Mesodermal cell (in vitro differentiated cells): ENCODE measurements around the gene MAPKBP1.

ENCODE experiments used
- H3K27ac ChIP-seq: 2 replicates; pipeline ENCODE4 v1.7.0; 2013; ENCODE audit warnings: mild to moderate bottlenecking, low read depth, low read length, moderate library complexity; ENCODE audit not compliant: severe bottlenecking
- H3K36me3 ChIP-seq: 2 replicates; pipeline ENCODE4 v1.7.1; 2013; ENCODE audit warnings: mild to moderate bottlenecking, low read length, moderate library complexity; ENCODE audit not compliant: control insufficient read depth, insufficient read depth
- H3K4me1 ChIP-seq: one replicate; pipeline ENCODE4 v1.7.1; 2013; ENCODE audit warnings: mild to moderate bottlenecking, low read length; ENCODE audit not compliant: insufficient read depth, control insufficient read depth, poor library complexity, severe bottlenecking
- H3K4me3 ChIP-seq: 2 replicates; pipeline ENCODE4 v1.7.0; 2013; ENCODE audit warnings: low read length, control low read depth, mild to moderate bottlenecking; ENCODE audit not compliant: insufficient read depth, poor library complexity, severe bottlenecking; ENCODE audit errors: extremely low read depth
- H3K9me3 ChIP-seq: 2 replicates; pipeline ENCODE4 v1.7.1; 2013; ENCODE audit warnings: mild to moderate bottlenecking, low read length, moderate library complexity; ENCODE audit not compliant: control insufficient read depth
- WGBS, 2 experiments: methylation state at CpG; one replicate each; pipeline ENCODE4 v1.1.5; 2013; ENCODE audit warnings: missing lambda C conversion rate in 2 of 2; ENCODE audit not compliant: insufficient coverage in 2 of 2; 5-methylcytosine and 5-hydroxymethylcytosine counted together

MAPKBP1 gene

DNA sequence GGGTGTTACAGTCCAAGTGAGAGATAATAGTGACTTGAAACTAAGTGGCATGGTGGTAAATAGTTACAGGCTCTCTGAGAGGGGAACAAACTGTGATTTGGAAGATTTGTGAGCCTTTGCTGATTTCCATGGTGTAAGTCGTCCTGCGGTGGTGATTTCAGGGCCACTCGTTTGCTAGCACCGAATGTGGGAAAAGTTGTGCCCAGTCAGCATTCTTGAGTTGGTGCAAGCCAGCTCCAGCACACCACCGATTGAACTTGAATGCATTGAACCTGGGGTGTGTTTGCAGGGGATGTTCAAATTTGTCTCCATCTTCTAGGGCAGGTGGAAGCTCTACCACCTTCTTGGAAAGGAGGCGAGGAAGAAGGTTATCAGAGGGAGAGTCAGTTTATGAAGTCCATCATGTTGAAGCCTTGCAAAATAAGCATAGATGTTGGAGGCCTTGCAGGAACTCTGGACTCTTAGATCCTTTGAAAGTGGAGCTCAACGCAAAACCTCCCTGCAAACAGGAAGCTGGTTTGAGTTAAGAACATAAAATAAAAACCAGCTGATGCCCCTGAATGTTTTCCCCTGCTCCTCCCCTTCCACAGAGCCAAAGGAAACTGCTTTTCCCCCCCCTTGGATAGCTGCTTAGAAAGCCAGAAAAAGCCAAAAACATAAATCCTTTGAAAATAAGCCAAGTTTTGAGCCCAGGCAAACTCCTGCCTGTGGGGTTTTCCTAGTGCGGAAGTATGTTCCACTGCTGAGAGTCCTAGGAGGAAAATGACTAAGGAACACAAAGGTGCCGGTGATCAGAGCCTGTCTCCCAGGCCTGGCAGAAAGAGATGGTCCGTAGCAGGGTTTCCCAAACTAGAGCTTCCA is 21.9 kb downstream of the MAPKBP1 start:
- 93 to 95% methylated on average over 8 to 10 of the region's 10 CpGs for whole genome bisulfite sequencing, 2 experiments
- Histone ChIP-seq H3K4me1 (peaks cover 54% of the 10 kb centered on the region), H3K9me3 (no peaks in the 10 kb centered on the region), H3K4me3 (no peak overlapping the region), H3K36me3 (peaks cover 11% of the 10 kb centered on the region), H3K27ac (peak overlapping the region; percentile 53)

DNA sequence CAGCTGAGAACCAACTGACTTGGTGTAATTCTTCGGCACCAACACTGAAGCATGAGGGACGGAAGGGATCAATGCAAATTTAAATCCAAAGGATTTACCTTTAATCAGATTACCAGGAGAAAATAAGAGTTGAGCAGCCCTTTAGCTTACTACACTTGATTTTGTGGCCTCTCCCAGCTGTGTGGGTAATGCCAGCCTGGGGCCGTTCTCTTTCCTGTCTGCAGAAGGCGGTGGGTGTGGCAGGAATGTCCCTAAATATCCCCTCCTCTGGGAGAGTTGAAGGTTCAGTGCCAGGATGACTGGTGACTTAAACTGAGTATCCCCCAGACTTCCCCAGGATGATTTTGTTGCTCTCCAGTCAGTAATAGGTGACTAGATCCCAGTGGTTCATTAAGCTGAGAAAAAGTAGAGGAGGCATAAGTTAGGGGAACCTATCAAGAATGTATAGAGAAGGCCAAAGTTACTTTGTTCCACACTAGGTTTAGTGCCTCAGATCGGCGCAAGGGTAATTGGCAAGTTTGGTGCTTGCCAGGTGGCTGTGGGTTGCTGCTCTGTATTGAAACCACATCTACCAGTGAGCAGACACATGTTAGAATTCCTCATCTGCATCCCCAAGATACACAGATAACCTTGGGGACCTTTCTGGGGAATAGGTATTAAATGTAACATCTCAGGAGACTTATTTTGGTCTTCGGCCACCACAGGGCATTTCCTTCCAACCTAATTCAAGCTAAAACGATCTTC is 23.1 kb downstream of the MAPKBP1 start:
- 59 to 100% methylated on average over 2 to 4 of the region's 8 CpGs for WGBS, 2 experiments
- peaks cover 19% of the 10 kb centered on the region for H3K36me3 ChIP-seq
- H3K27ac ChIP-seq: no peak overlapping the region

DNA sequence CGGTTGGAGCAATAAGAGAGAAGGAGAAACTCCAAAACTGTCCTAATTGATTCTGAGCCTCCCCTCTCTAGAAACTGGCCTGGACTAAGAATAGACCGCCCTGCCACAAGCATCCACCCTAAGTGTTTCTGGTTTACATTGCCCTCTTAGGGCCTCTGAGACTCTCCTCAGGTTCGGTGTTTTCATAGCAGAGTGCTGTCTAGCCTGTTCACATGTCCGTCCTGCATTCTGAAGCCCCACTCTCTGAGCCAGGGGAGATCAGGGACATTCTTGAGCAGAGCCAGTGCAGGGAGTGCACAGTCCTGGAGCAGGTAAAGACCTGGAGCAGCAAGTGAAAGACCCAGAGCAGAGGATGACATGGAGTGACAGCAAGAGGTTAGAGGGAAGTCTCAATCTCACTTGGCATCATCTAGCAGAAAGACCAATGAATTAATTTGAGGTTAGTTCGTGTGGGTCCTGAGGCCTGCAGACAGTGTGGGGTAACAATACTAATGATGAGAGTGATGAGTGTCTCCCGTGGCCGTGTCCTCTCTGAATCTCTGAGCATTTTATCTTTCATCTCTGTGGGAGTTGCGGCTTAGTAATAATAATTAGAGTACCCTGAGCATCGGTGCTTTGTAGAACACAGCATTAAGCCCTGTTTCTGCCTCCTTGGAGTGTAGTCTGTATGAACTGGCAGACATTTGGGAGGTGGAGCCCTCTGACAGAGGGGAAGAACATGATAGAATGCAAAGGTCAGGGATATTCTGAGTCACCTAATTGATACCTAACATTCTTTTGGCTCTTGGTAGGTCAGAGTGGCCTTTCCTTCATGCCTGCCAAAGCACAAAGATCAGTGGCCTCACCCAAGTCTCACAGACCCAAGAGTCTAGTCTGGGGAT is 24.6 kb downstream of the MAPKBP1 start:
- H3K4me3 ChIP-seq: no peak overlapping the region
- 91 to 93% methylated on average over 5 to 8 of the region's 9 CpGs for WGBS, 2 experiments
- H3K27ac ChIP-seq: no peak overlapping the region
- H3K9me3 ChIP-seq: no peaks in the 10 kb centered on the region
- H3K36me3 ChIP-seq: peaks cover 15% of the 10 kb centered on the region
- H3K4me1 ChIP-seq: peaks cover 36% of the 10 kb centered on the region

More for the DNA sequence above, 23.1 kb downstream of the MAPKBP1 start:
- H3K9me3 ChIP-seq: no peaks in the 10 kb centered on the region
- no peak overlapping the region for H3K4me3 ChIP-seq
- H3K4me1 ChIP-seq: peaks cover 46% of the 10 kb centered on the region

DNA sequence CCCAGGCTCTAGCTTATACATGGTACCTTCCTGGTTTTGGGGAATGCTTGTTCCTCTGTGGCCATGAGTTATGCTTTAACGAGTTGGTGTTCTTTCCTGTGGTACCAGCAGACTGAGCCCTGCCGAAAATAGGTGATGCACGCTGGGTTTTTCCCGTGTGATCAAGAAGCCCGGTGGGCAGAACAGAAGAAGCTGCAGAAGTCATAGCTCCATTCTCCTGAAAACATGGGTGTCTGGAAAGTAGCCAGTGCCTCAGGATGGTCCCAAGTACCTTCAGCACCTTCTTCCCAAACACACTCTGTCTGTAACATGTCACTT is 25.2 kb downstream of the MAPKBP1 start:
- Histone ChIP-seq H3K36me3 (peaks cover 15% of the 10 kb centered on the region), H3K9me3 (no peaks in the 10 kb centered on the region), H3K4me1 (peaks cover 34% of the 10 kb centered on the region), H3K4me3 (no peak overlapping the region), H3K27ac (no peak overlapping the region)
- WGBS, 2 experiments: 96 to 100% methylated on average over 5 of the region's 5 CpGs

DNA sequence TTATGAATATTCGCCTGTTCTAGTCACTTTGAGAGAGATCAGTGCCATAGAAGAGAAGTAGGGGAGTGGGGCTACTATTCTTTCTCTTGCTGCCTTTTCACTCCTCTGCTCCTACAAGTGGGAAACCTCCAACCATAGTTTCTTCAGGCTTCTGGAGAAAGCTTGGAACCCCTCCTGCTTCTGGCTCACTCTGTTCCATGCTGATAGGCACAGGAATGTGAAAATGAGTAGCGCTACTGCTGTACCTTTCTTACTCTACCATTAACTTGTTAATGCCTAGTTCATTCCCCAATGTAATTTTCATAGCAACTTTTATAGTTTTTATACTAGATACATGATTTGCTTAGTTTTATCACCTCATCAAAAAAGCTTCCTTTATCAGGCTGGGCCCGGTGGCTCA is 26.9 kb downstream of the MAPKBP1 start:
- 89% methylated on average over 1 of the region's 3 CpGs; no CpG with 5 or more reads in 1 of the 2 experiments for WGBS, 2 experiments
- H3K9me3 ChIP-seq: no peaks in the 10 kb centered on the region
- no peak overlapping the region for H3K4me3 ChIP-seq
- no peak overlapping the region for H3K27ac ChIP-seq
- peaks cover 38% of the 10 kb centered on the region for H3K4me1 ChIP-seq
- peaks cover 15% of the 10 kb centered on the region for H3K36me3 ChIP-seq

DNA sequence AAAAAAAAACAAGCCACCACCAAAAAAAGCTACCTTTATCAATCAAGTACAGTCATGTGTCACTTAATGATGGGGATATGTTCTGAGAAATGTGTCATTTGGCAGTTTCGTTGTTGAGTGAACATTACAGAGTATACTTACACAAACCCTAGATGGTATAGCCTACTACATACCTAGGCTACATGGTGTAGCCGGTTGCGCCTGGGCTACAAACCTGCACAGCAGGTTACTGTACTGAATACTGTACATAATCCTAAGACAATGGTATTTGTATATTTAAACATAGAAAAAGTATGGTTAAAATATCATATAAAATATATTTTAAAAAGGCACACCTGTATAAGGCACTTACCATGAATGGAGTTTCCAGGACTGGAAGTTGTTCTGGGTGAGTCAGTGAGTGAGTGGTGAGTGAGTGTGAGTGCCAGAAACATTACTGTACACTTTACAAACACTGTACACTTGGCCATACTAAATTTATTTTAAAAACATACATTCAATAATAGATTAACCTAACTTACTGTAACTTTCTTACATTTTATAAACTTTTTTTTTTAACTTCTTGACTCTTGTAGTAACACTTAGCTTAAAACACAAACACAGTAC is 27.7 kb downstream of the MAPKBP1 start:
- no peaks in the 10 kb centered on the region for H3K9me3 ChIP-seq
- no CpG with 5 or more reads among the region's 3 CpGs for WGBS, 2 experiments
- peaks cover 35% of the 10 kb centered on the region for H3K4me1 ChIP-seq
- H3K36me3 ChIP-seq: peaks cover 15% of the 10 kb centered on the region
- H3K4me3 ChIP-seq: no peak overlapping the region
- H3K27ac ChIP-seq: no peak overlapping the region

DNA sequence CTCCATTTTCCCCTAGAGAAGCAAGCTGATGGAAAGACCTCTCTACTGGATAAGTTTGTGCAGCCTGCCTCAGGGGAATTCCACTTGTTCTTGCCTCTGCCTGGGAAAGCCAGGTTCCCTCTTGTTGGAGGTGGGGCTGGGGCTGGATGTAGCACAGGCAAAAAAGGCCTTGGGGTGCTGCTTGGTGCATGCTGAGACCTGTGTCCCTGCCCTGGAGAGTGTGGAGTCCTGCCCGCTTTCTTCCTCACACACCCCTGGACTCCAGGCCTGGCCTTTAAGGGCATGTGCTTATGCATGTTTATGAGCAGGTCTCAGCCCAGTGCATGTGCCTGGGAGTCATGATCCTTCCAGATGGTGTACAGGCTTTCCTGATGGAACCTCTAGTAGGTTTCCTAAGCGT is 30.1 kb downstream of the MAPKBP1 start:
- no peaks in the 10 kb centered on the region for H3K9me3 ChIP-seq
- 80 to 94% methylated on average over 2 of the region's 2 CpGs for WGBS, 2 experiments
- peaks cover 18% of the 10 kb centered on the region for H3K36me3 ChIP-seq
- peaks cover 29% of the 10 kb centered on the region for H3K4me1 ChIP-seq
- no peak overlapping the region for H3K4me3 ChIP-seq
- no peak overlapping the region for H3K27ac ChIP-seq

DNA sequence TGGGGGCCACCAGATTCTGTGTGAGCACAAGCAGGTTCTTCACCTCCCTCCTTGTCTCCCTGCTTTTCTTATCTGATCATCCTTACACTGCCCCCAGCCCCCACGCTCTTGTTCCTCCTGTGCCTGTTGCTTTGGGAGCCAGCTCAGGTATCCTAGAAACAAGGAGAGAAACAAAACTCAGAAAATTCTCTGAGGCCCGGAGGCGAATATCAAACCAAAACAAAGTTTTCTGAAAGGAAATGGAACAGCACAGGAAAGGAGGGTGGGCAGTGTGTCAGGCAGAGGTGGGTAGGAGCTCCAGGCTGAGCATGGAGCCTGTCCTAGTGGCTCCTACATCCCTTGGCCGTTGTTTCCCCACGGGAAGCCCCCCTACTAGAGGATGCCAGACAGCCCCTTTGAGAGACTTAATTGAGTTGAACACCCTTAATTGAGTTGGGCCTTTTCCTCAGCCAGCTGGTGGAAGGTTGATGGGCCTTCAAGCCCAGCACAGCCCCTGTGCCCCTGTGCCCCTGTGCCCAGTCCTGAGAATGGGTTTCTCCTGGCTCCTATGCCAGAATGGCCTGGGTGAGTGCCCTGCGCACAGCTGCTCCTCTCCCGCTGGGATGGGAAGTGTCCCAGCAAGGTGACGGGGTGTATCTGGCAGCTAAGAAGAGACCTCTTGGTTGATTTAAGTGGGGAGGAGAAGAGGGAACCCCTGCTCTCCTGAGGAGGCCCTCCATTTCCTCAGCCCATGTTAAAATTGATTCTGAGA is 30.8 kb downstream of the MAPKBP1 start:
- H3K9me3 ChIP-seq: no peaks in the 10 kb centered on the region
- peaks cover 18% of the 10 kb centered on the region for H3K36me3 ChIP-seq
- no peak overlapping the region for H3K4me3 ChIP-seq
- H3K27ac ChIP-seq: no peak overlapping the region
- H3K4me1 ChIP-seq: peaks cover 29% of the 10 kb centered on the region
- WGBS, 2 experiments: 96 to 97% methylated on average over 6 of the region's 8 CpGs

DNA sequence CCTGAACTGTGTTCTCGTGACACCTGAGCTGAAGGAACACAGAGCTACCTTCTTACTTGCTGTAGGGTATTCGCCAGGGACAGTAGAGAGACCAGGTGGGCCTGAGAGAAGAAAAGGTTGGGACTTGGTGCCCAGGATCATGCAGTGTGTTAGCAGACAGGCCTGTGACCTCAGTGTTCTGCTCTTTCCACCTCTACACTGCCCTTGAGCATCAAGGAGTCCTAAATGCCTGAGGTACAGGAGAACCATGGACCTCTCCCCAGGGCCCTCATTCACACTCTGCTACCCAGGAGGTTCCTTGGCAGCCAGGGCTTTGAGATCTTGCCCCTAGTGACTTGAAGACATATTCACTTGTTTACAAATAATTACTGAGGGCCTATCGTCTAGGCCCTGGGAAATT is 31.4 kb downstream of the MAPKBP1 start:
- 84 to 88% methylated on average over 1 to 2 of the region's 3 CpGs for WGBS, 2 experiments
- no peaks in the 10 kb centered on the region for H3K9me3 ChIP-seq

More for the DNA sequence above, 31.4 kb downstream of the MAPKBP1 start:
- H3K36me3 ChIP-seq: peaks cover 16% of the 10 kb centered on the region
- H3K27ac ChIP-seq: no peak overlapping the region
- H3K4me1 ChIP-seq: peaks cover 33% of the 10 kb centered on the region
- no peak overlapping the region for H3K4me3 ChIP-seq
